HCT116 (cell line): ENCODE data around the gene TSPAN14. TPM values are rescaled to one million over a fixed set of nuclear protein-coding genes. Genes with fewer than 3 reads are reported as not detected.

Experiments
- ATAC-seq: fragments of 200-7000 bp; cut with Tn5 transposase; 2 replicates; pipeline ENCODE4 v1.9.1; 2020; ENCODE audit warnings: mild to moderate bottlenecking, moderate library complexity
- BruUV-seq: library from RNA; stranded (reverse); fragments of 400-500 nt; replicated peaks from 2 replicates; lab custom pipeline; 2021; lab: Mats Ljungman, UMichigan
- CTCF ChIA-PET: fragments of 300-600 bp; sonication (Branson Sonifier 250); formaldehyde crosslinking; loops from one replicate; lab custom pipeline; 2021; ENCODE audit warnings: antibody characterized with exemption; lab: Charles Lee
- POLR2A ChIA-PET: fragments of 300-600, 350-600 bp; sonication (Branson Sonifier 250); formaldehyde crosslinking; loops from one replicate; lab custom pipeline; 2021; ENCODE audit warnings: antibody characterized with exemption; lab: Charles Lee
- RAD21 ChIA-PET, 2 experiments: fragments of 300-600 bp; sonication (Branson Sonifier 250); formaldehyde crosslinking; loops; one replicate each; lab custom pipeline; 2023; ENCODE audit warnings: low total read pairs in 2 of 2; ENCODE audit not compliant: uncharacterized antibody in 2 of 2, unreplicated experiment in 2 of 2, low non-redundant PET in 1 of 2; lab: Charles Lee
- DNase-seq: peaks from one replicate; pipeline ENCODE4 v3.0.0-alpha.2; 2010; ENCODE audit warnings: low read depth, low spot score
- H2AFZ ChIP-seq: fragments of 200-600 bp; shearing (Covaris generic), sonication (generic); 2 replicates; pipeline ENCODE4 v1.6.1; 2017; ENCODE audit warnings: low read depth, mixed run types, mixed read lengths, antibody characterized with exemption, low read length; ENCODE audit not compliant: poor library complexity, severe bottlenecking
- H3K27ac ChIP-seq: 2 replicates; pipeline ENCODE4 v1.5.1; 2012; ENCODE audit warnings: low read depth, low read length
- H3K27me3 ChIP-seq: fragments of 200-600 bp; sonication (generic); 2 replicates; pipeline ENCODE4 v1.6.1; 2016; ENCODE audit warnings: mixed run types, low read length, mixed read lengths; ENCODE audit not compliant: insufficient read depth
- H3K36me3 ChIP-seq, 2 experiments: fragments of 200-500 bp in 1 of 2; fragments of 200-600 bp in 1 of 2; sonication (Bioruptor generic) in 1 of 2; sonication (generic) in 1 of 2; 2 replicates each; pipeline versions ENCODE4 v1.5.1 to v1.6.1; 2014 to 2016; ENCODE audit warnings: low read length in 2 of 2, inconsistent platforms in 1 of 2, mixed read lengths in 1 of 2, mixed run types in 1 of 2; ENCODE audit not compliant: insufficient read depth in 2 of 2, control insufficient read depth in 1 of 2
- H3K4me1 ChIP-seq, 2 experiments: fragments of 200-600 bp in 1 of 2; sonication (generic) in 1 of 2; 2 replicates each; pipeline versions ENCODE4 v1.5.1 to v1.6.1; 2012 to 2017; ENCODE audit warnings: low read length in 2 of 2, inconsistent platforms in 1 of 2, mild to moderate bottlenecking in 1 of 2, mixed read lengths in 1 of 2, mixed run types in 1 of 2, moderate library complexity in 1 of 2; ENCODE audit not compliant: insufficient read depth in 2 of 2, control insufficient read depth in 1 of 2
- H3K4me2 ChIP-seq: fragments of 200-600 bp; sonication (generic); 2 replicates; pipeline ENCODE4 v1.6.1; 2017; ENCODE audit warnings: mixed run types, low read length, mixed read lengths
- H3K4me3 ChIP-seq, 2 experiments: fragments of 200-600 bp in 1 of 2; sonication (generic) in 1 of 2; replicated peaks in 1 of 2; 2 replicates each; pipeline ENCODE4 v1.5.1; 2011 to 2016; ENCODE audit warnings: low read length in 2 of 2, control low read depth in 1 of 2, low read depth in 1 of 2, mild to moderate bottlenecking in 1 of 2, mixed read lengths in 1 of 2, mixed run types in 1 of 2
- H3K79me2 ChIP-seq: fragments of 200-600 bp; sonication (generic); 2 replicates; pipeline ENCODE4 v1.6.1; 2017; ENCODE audit warnings: mild to moderate bottlenecking, mixed run types, low read length, moderate library complexity, mixed read lengths; ENCODE audit not compliant: insufficient read depth
- H3K9ac ChIP-seq: fragments of 200-600 bp; sonication (generic); 2 replicates; pipeline ENCODE4 v1.6.1; 2016; ENCODE audit warnings: low read length, mixed read lengths
- H3K9me2 ChIP-seq: fragments of 200-600 bp; sonication (generic), shearing (Covaris generic); 2 replicates; pipeline ENCODE4 v1.6.1; 2017; ENCODE audit warnings: mixed run types, mild to moderate bottlenecking, moderate library complexity; ENCODE audit not compliant: insufficient read depth
- H3K9me3 ChIP-seq, 2 experiments: fragments of 200-500 bp in 1 of 2; fragments of 200-600 bp in 1 of 2; sonication (Bioruptor generic) in 1 of 2; sonication (generic) in 1 of 2; 2 replicates each; pipeline ENCODE4 v1.6.1; 2014 to 2017; ENCODE audit warnings: low read length in 2 of 2, mixed read lengths in 2 of 2, inconsistent platforms in 1 of 2, low read depth in 1 of 2, mild to moderate bottlenecking in 1 of 2, mixed run types in 1 of 2, moderate library complexity in 1 of 2; ENCODE audit not compliant: control insufficient read depth in 1 of 2, insufficient read depth in 1 of 2
- H4K20me1 ChIP-seq: fragments of 200-600 bp; sonication (generic), shearing (Covaris generic); 2 replicates; pipeline ENCODE4 v1.6.1; 2017; ENCODE audit warnings: mixed run types, mild to moderate bottlenecking, moderate library complexity; ENCODE audit not compliant: insufficient read depth
- ATF3 ChIP-seq: IDR thresholded peaks from 2 replicates; pipeline ENCODE4 v1.6.1; 2012
- EGR1 ChIP-seq: IDR thresholded peaks from 2 replicates; pipeline ENCODE4 v1.6.1; 2012; ENCODE audit warnings: low read depth
- FOSL1 ChIP-seq: IDR thresholded peaks from 2 replicates; pipeline ENCODE4 v1.6.1; 2012; ENCODE audit warnings: low read depth
- POLR2A ChIP-seq: IDR thresholded peaks from 2 replicates; pipeline ENCODE4 v1.7.0; 2011; ENCODE audit warnings: borderline replicate concordance; ENCODE audit not compliant: insufficient read depth, insufficient read length; ENCODE audit errors: extremely low read depth
- SP1 ChIP-seq: IDR thresholded peaks from 2 replicates; pipeline ENCODE4 v1.6.1; 2012; ENCODE audit warnings: low read depth
- SRF ChIP-seq: IDR thresholded peaks from 2 replicates; pipeline ENCODE4 v1.6.1; 2012; ENCODE audit warnings: low read depth
- ZFX ChIP-seq: fragments of 450-650 bp; IDR thresholded peaks from 2 replicates; pipeline ENCODE4 v1.6.1; 2017
- intact Hi-C: fragments of 100-400 bp; cut with micrococcal nuclease; formaldehyde crosslinking; loops from 2 replicates; pipeline ENCODE4 v1.10.0; 2022
- total RNA-seq: library from RNA; stranded (reverse); gene quantifications from one replicate; pipeline ENCODE4 v1.2.1, GENCODE V29; 2021; ENCODE audit not compliant: unreplicated experiment
- TF ChIP-seq, protein P1 (sequence below): IDR thresholded peaks from 2 replicates; pipeline ENCODE4 v1.6.1; 2012; ENCODE audit warnings: low read depth
- TF ChIP-seq, protein P2 (sequence below): IDR thresholded peaks from 2 replicates; pipeline ENCODE4 v1.6.1; 2012

The TSPAN14 gene
- total RNA-seq, 1 experiment from 2014 or later = 86.8 TPM

DNA sequence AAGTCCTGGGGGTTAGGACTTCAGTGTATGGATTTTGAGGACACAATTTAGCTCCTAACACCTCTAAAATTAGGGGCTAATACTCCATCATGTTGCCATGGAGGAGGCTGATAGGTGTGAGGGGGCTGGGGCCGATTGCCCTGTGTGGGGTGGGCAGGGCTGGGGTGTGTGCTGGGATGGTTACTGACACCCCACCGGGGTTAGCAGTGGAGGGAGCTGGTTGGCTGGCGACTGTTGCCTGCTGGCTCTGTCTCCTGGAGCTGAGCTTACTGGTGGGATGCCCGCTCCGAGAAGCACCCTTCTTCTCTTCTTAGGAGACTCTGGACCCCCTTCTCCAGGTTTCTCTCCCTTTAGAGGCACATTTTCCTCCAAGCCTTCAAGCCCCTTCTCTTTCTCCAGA lies 61.4 kb downstream of the TSPAN14 start:
- H3K9me2 ChIP-seq = no peaks in the 10 kb centered on the region
- POLR2A ChIA-PET = no interaction called here
- peaks cover 44 to 45% of the 10 kb centered on the region in 2 experiments; a peak in 3 of 4 replicates for H3K36me3 ChIP-seq

More for the DNA sequence above, 61.4 kb downstream of the TSPAN14 start:
- no peak overlapping the region for H3K9ac ChIP-seq
- ATAC-seq (no peak), DNase-seq (no peak)
- RAD21 ChIA-PET = no interaction called here
- no peaks in the 10 kb centered on the region for H3K9me3 ChIP-seq
- H3K27ac ChIP-seq = no peak overlapping the region
- TF ChIP-seq FOSL1 (no peak), SRF (no peak), ZFX (no peak), SP1 (no peak), POLR2A (no peak), ATF3 (no peak), EGR1 (no peak)
- TF ChIP-seq, protein P1, sequence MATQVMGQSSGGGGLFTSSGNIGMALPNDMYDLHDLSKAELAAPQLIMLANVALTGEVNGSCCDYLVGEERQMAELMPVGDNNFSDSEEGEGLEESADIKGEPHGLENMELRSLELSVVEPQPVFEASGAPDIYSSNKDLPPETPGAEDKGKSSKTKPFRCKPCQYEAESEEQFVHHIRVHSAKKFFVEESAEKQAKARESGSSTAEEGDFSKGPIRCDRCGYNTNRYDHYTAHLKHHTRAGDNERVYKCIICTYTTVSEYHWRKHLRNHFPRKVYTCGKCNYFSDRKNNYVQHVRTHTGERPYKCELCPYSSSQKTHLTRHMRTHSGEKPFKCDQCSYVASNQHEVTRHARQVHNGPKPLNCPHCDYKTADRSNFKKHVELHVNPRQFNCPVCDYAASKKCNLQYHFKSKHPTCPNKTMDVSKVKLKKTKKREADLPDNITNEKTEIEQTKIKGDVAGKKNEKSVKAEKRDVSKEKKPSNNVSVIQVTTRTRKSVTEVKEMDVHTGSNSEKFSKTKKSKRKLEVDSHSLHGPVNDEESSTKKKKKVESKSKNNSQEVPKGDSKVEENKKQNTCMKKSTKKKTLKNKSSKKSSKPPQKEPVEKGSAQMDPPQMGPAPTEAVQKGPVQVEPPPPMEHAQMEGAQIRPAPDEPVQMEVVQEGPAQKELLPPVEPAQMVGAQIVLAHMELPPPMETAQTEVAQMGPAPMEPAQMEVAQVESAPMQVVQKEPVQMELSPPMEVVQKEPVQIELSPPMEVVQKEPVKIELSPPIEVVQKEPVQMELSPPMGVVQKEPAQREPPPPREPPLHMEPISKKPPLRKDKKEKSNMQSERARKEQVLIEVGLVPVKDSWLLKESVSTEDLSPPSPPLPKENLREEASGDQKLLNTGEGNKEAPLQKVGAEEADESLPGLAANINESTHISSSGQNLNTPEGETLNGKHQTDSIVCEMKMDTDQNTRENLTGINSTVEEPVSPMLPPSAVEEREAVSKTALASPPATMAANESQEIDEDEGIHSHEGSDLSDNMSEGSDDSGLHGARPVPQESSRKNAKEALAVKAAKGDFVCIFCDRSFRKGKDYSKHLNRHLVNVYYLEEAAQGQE = no peak
- TF ChIP-seq, protein P2, sequence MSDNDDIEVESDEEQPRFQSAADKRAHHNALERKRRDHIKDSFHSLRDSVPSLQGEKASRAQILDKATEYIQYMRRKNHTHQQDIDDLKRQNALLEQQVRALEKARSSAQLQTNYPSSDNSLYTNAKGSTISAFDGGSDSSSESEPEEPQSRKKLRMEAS = no peak
- no peak overlapping the region for H2AFZ ChIP-seq
- H4K20me1 ChIP-seq = no peaks in the 10 kb centered on the region
- H3K4me3 ChIP-seq = no peak overlapping the region
- intact Hi-C loops = no loop called here
- H3K27me3 ChIP-seq = no peaks in the 10 kb centered on the region
- H3K4me1 ChIP-seq = peaks cover 0 to 10% of the 10 kb centered on the region in 2 experiments; a peak in 2 of 4 replicates
- CTCF ChIA-PET = interaction anchor here (1.3 kb wide), 1 partner anchor 71 kb away, joined by 3 read pairs; no protein-coding TSS in a partner anchor
- H3K4me2 ChIP-seq = no peak overlapping the region
- no TSS peak for BruUV-seq
- H3K79me2 ChIP-seq = peaks cover 3% of the 10 kb centered on the region; the same call in 1 of the 2 replicates
